HG03066 (cell line): ENCODE data around the gene DIP2C.
"Not testable (repeated sequence)": the region's sequence is repeated elsewhere in the genome, so short reads cannot be mapped to it uniquely, and the experiment has no call there.

Experiments
- ATAC-seq: cut with Tn5 transposase; IDR thresholded peaks from one replicate; pipeline ENCODE4 v1.9.1; 2021; ENCODE audit warnings: low read depth; ENCODE audit not compliant: unreplicated experiment

The DIP2C gene

GRCh38 chr10:354901-355617, 334.4 kb downstream of the DIP2C start:
- no peak for ATAC-seq

DNA sequence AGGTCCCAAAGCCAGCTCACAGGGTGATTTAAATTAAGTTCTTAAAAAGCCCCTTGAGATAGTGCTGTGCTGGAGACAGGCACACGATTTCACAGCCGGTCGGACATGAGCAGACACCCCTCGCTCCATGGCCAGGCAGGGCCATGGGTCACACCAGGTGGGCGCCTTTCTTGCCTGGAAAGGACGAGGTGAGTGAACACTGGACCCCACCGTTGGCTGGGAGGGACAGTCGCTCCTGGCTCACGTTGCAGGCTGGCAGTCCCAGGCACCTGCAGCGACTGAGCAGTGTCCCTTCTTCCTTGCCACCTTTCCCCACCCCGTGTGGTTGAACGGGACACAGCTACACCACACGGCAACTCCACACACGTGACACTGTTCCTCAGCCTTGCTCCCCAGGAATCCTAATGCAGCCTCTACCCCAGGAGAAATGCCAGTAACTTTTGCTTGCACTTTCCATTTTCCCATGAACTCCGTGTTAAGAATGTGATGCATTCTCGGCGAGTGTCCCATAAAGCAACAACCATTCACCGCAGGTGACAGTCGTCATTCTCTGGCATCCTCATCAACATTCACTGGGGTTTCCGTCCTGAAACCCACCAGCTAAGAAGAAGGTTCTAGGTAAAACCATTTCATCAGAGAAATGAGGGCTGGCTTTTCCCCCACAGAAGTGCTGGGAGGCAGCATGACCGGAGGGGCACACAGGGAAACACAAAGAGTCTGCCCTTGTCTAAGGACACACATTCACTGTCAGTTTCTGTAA, 336.8 kb downstream of the DIP2C start:
- no peak for ATAC-seq

DNA sequence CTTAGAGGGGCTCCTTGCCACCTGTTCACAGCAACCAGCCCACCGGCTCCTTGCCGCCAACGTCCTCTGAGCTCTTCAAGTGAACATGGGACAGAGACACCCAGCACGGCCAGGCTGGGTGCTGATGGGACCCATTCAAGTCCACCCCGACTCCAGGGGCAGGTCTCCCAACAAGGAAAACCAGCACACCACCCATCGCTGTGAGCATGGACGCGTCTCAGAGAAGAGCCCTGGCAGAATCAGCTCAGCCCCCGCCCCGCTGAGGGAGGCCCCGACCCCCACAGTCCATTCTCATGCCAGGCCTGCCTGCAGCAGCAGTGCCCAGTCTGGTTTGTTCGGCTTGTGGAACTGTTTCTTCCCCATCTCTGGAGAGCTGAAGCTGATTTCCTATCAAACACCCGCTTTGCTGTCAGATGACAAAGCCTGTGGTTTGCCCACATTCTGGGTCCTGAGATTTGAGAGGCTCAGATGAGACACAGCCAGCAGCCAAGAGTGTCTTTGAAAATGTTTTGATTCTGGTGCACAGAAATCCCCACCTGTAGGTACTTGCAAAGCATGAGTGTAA, 337.6 kb downstream of the DIP2C start:
- ATAC-seq: no peak

- no peak for ATAC-seq
Measured at GRCh38 chr10:350981-351501, 338.4 kb downstream of the DIP2C start.

DNA sequence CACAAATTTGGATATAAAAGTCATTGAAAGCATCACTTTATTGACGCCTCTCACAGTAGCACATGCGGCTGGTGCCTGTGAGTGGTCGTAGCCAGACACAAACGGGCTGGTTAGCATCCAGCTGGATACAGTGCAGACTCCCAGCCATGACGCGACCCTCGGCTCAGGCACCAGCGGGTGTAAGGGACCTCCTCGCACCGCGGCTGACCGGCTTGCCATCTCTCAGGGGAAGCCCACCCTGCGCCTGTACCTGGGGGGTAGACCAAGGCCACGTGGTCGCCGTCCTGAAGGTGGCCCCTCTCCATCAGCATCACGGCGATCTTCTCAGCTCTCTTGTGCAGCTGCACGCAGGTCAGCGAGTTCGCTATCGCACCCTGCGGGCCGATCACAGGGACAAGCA, 340.4 kb downstream of the DIP2C start:
- ATAC-seq: no peak

DNA sequence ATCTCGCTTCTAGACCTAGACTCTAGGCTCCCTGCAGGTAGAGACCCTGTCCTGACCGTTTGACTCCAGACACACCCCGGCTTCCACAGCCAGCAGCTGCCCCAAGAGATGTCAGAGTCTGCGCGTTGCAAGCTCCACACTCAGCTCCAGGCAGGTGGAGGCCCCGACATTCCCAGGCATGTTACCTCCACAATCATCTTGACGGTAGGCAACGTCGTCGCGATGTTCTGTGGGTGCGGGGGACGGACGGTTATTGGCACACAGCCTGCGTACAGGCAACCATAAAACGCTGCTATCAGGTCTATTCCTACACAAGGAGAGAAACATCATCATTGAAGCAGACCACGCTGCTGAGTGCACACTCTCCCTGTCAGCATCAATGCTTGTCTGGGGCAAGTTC, 341.0 kb downstream of the DIP2C start:
- no peak for ATAC-seq

GRCh38 chr10:347774-348173, 341.7 kb downstream of the DIP2C start:
- not testable (repeated sequence) for ATAC-seq

DNA sequence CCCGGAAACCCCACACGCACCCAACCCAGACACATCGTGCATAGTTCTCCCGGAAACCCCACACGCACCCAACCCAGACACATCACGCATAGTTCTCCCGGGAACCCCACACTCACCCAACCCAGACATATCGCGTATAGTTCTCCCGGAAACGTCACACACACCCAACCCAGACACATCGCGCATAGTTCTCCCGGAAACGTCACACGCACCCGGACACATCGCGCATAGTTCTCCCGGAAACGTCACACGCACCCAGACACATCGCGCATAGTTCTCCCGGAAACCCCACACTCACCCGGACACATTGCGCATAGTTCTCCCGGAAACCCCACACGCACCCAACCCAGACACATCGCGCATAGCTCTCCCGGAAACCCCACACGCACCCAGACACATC, 342.3 kb downstream of the DIP2C start:
- ATAC-seq: not testable (repeated sequence)

- no peak for ATAC-seq
Measured at GRCh38 chr10:344582-345200, 344.8 kb downstream of the DIP2C start.

GRCh38 chr10:343231-344220, 345.9 kb downstream of the DIP2C start:
- no peak for ATAC-seq

DNA sequence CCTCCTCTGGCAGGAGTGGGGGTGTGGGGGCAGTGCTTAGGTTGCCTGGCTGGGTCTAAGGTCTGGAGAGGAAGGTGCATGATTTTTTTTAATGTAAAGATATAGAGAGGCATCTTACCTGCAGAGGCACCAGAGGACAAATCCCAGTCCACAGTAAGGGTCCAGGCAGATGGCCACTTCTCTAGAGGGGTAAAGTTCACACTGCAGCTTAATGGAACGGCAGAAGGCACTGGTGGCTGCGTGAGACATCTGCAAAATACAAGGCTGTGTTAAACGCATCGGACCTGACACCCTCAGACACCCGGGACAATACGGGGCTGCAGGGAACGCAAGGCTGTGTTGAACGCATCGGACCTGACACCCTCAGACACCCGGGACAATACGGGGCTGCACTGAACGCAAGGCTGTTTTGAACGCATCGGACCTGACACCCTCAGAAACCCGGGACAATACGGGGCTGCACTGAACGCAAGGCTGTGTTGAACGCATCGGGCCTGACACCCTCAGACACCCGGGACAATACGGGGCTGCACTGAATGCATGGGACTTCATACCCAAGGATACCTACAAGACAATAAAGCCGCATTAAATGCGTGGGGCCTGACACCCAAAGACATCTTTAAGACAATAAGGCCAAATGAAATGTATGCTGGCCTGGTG, 348.3 kb downstream of the DIP2C start:
- no peak for ATAC-seq

- no peak for ATAC-seq
Measured at GRCh38 chr10:340646-341045, 348.8 kb downstream of the DIP2C start.

DNA sequence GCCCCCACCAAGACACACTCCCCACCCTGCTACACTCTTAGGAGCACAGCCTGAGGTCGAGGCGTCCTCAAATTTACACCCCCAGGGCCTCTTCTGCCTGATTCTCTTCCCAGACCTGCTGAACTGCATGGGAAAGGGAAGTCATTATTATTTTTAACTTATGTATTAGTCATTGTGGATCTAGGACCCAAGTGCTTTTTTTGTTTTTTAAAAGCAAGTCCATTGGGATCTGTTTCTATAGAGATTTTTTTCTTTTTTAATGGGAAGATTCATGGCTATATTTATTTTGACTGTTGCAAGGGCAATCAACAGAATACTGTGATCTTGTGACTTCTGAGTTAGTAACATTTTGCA, 350.5 kb downstream of the DIP2C start:
- ATAC-seq: no peak

DNA sequence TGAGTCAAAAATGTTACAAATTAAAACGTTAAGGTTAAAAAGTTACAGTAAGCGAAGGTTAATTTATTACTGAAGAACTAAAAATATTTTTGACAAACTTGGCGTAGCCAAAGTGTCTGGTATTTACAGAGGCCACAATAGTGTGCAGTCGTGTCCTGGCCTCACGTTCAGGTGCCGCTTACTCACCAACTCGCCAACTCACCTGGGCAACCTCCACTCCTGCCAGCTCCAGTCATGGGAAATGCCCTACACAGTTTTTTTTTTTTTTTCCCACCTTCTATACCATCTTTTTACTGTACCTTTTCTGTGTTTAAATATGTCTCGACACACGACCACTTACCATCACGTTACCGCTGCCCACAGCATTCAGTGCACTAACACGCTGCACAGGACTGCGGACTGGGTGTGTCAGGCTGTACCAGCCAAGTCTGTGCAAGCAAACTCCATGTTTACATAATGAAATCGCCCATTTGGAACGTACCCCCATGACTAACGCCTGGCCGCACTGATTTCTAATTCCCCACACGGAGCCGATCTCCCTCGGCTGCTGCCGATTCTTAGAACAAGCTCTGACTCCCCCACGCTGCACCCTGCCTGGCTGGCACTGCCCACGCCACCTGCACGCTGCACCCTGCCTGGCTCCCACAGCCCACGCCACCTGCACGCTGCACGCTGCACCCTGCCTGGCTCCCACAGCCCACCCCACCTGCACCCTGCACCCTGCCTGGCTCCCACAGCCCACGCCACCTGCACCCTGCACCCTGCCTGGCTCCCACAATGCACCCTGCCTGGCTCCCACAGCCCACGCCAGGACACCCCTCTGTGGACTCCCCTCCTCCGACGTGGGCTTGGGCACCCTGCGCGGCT, 351.1 kb downstream of the DIP2C start:
- ATAC-seq: no peak

DNA sequence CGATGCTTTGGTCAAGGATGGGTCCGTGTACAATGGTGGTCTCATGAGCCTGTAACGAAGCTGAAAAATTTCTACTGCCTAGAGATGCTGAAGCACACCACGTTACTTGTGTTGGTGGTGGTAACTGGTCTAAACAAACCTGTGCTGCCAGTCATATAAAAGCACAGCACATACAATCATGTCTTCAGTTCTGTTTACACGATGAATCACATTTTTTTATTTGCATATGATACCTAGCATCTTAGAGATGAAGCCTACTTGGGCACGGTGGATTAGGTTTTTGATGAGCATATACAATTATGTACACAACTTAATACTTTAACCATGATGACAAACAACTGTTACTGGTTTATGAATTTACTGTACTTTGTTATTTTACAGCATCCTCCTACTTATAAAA, 353.2 kb downstream of the DIP2C start:
- no peak for ATAC-seq

- no peak for ATAC-seq
Measured at GRCh38 chr10:335151-335800, 354.2 kb downstream of the DIP2C start.

DNA sequence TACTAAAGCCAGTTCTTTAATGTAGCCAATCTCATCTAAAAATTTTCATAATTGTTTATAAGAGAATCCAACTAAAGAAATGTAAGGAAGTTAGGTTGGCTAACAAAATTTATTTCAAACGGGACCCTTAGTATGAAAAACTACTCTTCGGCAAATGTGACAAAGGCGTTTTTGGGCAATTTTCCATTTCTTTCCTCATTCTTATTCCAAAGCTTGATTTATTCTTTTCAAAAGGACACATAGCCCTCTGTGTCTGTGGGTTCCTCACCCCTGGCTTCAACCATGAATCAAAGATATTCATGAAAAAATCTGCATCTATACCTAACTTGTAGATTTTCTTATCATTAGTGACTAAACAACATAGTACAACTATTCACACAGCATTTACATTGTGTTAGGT, 358.3 kb downstream of the DIP2C start:
- ATAC-seq: no peak
